NOMO-1 treated with dmso at 0.1 percent for 144 hours (cell line): ENCODE results near the gene KRTAP5-3.

Experiments used
- DNase-seq: peaks from one replicate; lab custom pipeline; 2025; ENCODE audit not compliant: unreplicated experiment; lab: John Stamatoyannopoulos, UW

Gene KRTAP5-3

GRCh38 chr11:1643146-1643690 lies 35.0 kb upstream of the KRTAP5-3 start:
- no peak for DNase-seq

GRCh38 chr11:1642288-1643145 lies 34.3 kb upstream of the KRTAP5-3 start:
- DNase-seq, result no peak

GRCh38 chr11:1641096-1641495 lies 32.8 kb upstream of the KRTAP5-3 start:
- no peak for DNase-seq

GRCh38 chr11:1640076-1640946 lies 32.0 kb upstream of the KRTAP5-3 start:
- no peak for DNase-seq

GRCh38 chr11:1639666-1640065 lies 31.4 kb upstream of the KRTAP5-3 start:
- DNase-seq, result no peak

- DNase-seq, result no peak
These were observed 30.9 kb upstream of the KRTAP5-3 start for GRCh38 chr11:1639102-1639620.

GRCh38 chr11:1638344-1638743 lies 30.1 kb upstream of the KRTAP5-3 start:
- no peak for DNase-seq

- no peak for DNase-seq
These were observed 29.4 kb upstream of the KRTAP5-3 start for GRCh38 chr11:1637628-1638027.

GRCh38 chr11:1636291-1636950 lies 28.2 kb upstream of the KRTAP5-3 start:
- no peak for DNase-seq

GRCh38 chr11:1633864-1634263 lies 25.6 kb upstream of the KRTAP5-3 start:
- no peak for DNase-seq

- no peak for DNase-seq
These were observed 23.9 kb upstream of the KRTAP5-3 start for GRCh38 chr11:1632053-1632714.

- DNase-seq, result no peak
These were observed 22.9 kb upstream of the KRTAP5-3 start for GRCh38 chr11:1631066-1631568.

- DNase-seq, result no peak
These were observed 22.0 kb upstream of the KRTAP5-3 start for GRCh38 chr11:1630271-1630670.

GRCh38 chr11:1629326-1630185 lies 21.3 kb upstream of the KRTAP5-3 start, which contains the start of gene KRTAP5-5:
Gene KRTAP5-5 (plus strand): TSS chr11:1629775. CDS start chr11:1629841, 66 bp downstream.
- no peak for DNase-seq

- DNase-seq, result peak; percentile 38
These were observed 20.5 kb upstream of the KRTAP5-3 start for GRCh38 chr11:1628506-1629325.

GRCh38 chr11:1625541-1625940 lies 17.3 kb upstream of the KRTAP5-3 start:
- no peak for DNase-seq

GRCh38 chr11:1624621-1625020 lies 16.4 kb upstream of the KRTAP5-3 start:
- no peak for DNase-seq

GRCh38 chr11:1623716-1624115 lies 15.5 kb upstream of the KRTAP5-3 start:
- DNase-seq, result no peak
